ENCODE results near the gene RAB6B. TPM values are rescaled to one million over a fixed set of nuclear protein-coding genes. Genes with fewer than 3 reads are reported as not detected.

Gene RAB6B
- total RNA-seq, 4 donors from 2014 or later = 6.2 to 11.9 (median 10.5) TPM

- H3K36me3 ChIP-seq = peaks cover 0 to 65% (median 45%) of the 10 kb centered on the region in 4 donors
- H3K4me3 ChIP-seq = no peak overlapping the region
- H3K27me3 ChIP-seq = no peaks in the 10 kb centered on the region
- H3K27ac ChIP-seq (replicated peaks in 1 of 4) = no peak overlapping the region
- intact Hi-C loops (cut with DNase I) = no loop called here
- WGBS = 88% methylated on average over 13 of the region's 13 CpGs
- H3K4me1 ChIP-seq = peaks cover 0 to 4% (median 0%) of the 10 kb centered on the region in 4 donors
- no peaks in the 10 kb centered on the region for H3K9me3 ChIP-seq
- no peak for TF ChIP-seq EP300 (IDR thresholded peaks at IDR 0.05)
- no peak for TF ChIP-seq POLR2A (IDR thresholded peaks at IDR 0.05; ENCODE audit: low read depth)
- DNase-seq (ENCODE audit: extremely low spot score) = no peak
Observed at GRCh38 chr3:133833880-133834620, 61.6 kb downstream of the RAB6B start.

GRCh38 chr3:133833267-133833666 lies 62.4 kb downstream of the RAB6B start:
- H3K36me3 ChIP-seq = peaks cover 0 to 57% (median 38%) of the 10 kb centered on the region in 4 donors
- no peak for DNase-seq (ENCODE audit: extremely low spot score)
- H3K4me1 ChIP-seq = peaks cover 0 to 4% (median 0%) of the 10 kb centered on the region in 4 donors
- H3K9me3 ChIP-seq = no peaks in the 10 kb centered on the region
- TF ChIP-seq POLR2A (IDR thresholded peaks at IDR 0.05; ENCODE audit: low read depth) = no peak
- no peak for TF ChIP-seq CTCF (IDR thresholded peaks at IDR 0.05)
- no peak for TF ChIP-seq POLR2AphosphoS5 (IDR thresholded peaks at IDR 0.05)
- TF ChIP-seq EP300 (IDR thresholded peaks at IDR 0.05) = no peak
- H3K27me3 ChIP-seq = no peaks in the 10 kb centered on the region
- WGBS = 82% methylated on average over 3 of the region's 5 CpGs
- H3K4me3 ChIP-seq = no peak overlapping the region
- intact Hi-C loops (cut with DNase I) = no loop called here
- no peak overlapping the region for H3K27ac ChIP-seq (replicated peaks in 1 of 4)

- H3K4me3 ChIP-seq = no peak overlapping the region
- H3K9me3 ChIP-seq = no peaks in the 10 kb centered on the region
- H3K4me1 ChIP-seq = peaks cover 0 to 4% (median 0%) of the 10 kb centered on the region in 4 donors
- no peaks in the 10 kb centered on the region for H3K27me3 ChIP-seq
- H3K36me3 ChIP-seq = peaks cover 0 to 52% (median 33%) of the 10 kb centered on the region in 4 donors
- TF ChIP-seq CTCF (IDR thresholded peaks at IDR 0.05) (no peak), EP300 (IDR thresholded peaks at IDR 0.05) (no peak), POLR2A (IDR thresholded peaks at IDR 0.05; ENCODE audit: low read depth) (no peak), POLR2AphosphoS5 (IDR thresholded peaks at IDR 0.05) (no peak)
- peak; percentile 88 for DNase-seq (ENCODE audit: extremely low spot score)
- intact Hi-C loops (cut with DNase I) = no loop called here
- WGBS = 90% methylated on average over 10 of the region's 10 CpGs
- H3K27ac ChIP-seq (replicated peaks in 1 of 4) = no peak overlapping the region
Observed at GRCh38 chr3:133832802-133833144, 62.9 kb downstream of the RAB6B start.

GRCh38 chr3:133831966-133832801 lies 63.5 kb downstream of the RAB6B start:
- Histone ChIP-seq H3K27me3 (no peaks in the 10 kb centered on the region), H3K4me3 (no peak overlapping the region), H3K9me3 (no peaks in the 10 kb centered on the region), H3K27ac (replicated peaks in 1 of 4) (no peak overlapping the region), H3K4me1 (peaks cover 0 to 4% (median 0%) of the 10 kb centered on the region in 4 donors), H3K36me3 (peaks cover 0 to 46% (median 27%) of the 10 kb centered on the region in 4 donors)
- intact Hi-C loops (cut with DNase I) = no loop called here
- WGBS = 90% methylated on average over 8 of the region's 13 CpGs
- TF ChIP-seq EP300 (IDR thresholded peaks at IDR 0.05) (no peak), POLR2A (IDR thresholded peaks at IDR 0.05; ENCODE audit: low read depth) (no peak), CTCF (IDR thresholded peaks at IDR 0.05) (no peak), POLR2AphosphoS5 (IDR thresholded peaks at IDR 0.05) (no peak)
- peak; percentile 57 for DNase-seq (ENCODE audit: extremely low spot score)

GRCh38 chr3:133830071-133830470 lies 65.6 kb downstream of the RAB6B start:
- Histone ChIP-seq H3K4me3 (no peak overlapping the region), H3K27me3 (no peaks in the 10 kb centered on the region), H3K36me3 (peaks cover 3 to 46% (median 20%) of the 10 kb centered on the region in 4 donors), H3K4me1 (peaks cover 0 to 4% (median 0%) of the 10 kb centered on the region in 4 donors), H3K27ac (replicated peaks in 1 of 4) (no peak overlapping the region), H3K9me3 (no peaks in the 10 kb centered on the region)
- intact Hi-C loops (cut with DNase I) = no loop called here
- WGBS = 86% methylated on average over 3 of the region's 3 CpGs
- DNase-seq (ENCODE audit: extremely low spot score) = peak; percentile 75
- TF ChIP-seq POLR2A (IDR thresholded peaks at IDR 0.05; ENCODE audit: low read depth) (no peak), POLR2AphosphoS5 (IDR thresholded peaks at IDR 0.05) (no peak), EP300 (IDR thresholded peaks at IDR 0.05) (no peak), CTCF (IDR thresholded peaks at IDR 0.05) (no peak)
